GM12878 (cell line): ENCODE measurements around the gene ACP4. TPM values are rescaled to one million over a fixed set of nuclear protein-coding genes. Genes with fewer than 3 reads are reported as not detected.

Experiments used
- ATAC-seq: fragments of 200-7000 bp; cut with Tn5 transposase; 3 replicates; pipeline ENCODE4 v1.9.1; 2020; ENCODE audit warnings: mild to moderate bottlenecking, moderate library complexity
- BruUV-seq: library from RNA; stranded (reverse); fragments of 400-500 nt; replicated peaks from 2 replicates; lab custom pipeline; 2021; lab: Mats Ljungman, UMichigan
- CTCF ChIA-PET: fragments of 300-600 bp; sonication (Branson Sonifier 250); formaldehyde crosslinking; extraction: SDS; loops from one replicate; lab custom pipeline; 2021; ENCODE audit warnings: inconsistent platforms; lab: Yijun Ruan, JAX
- POLR2A ChIA-PET: fragments of 350-600 bp; formaldehyde crosslinking; extraction: SDS; loops from one replicate; lab custom pipeline; 2021; ENCODE audit warnings: inconsistent platforms; lab: Charles Lee
- RAD21 ChIA-PET: fragments of 300-600 bp; sonication (Branson Sonifier 250); formaldehyde crosslinking; loops from one replicate; lab custom pipeline; 2023; ENCODE audit warnings: antibody characterized with exemption; ENCODE audit not compliant: unreplicated experiment; lab: Charles Lee
- SMC1A ChIA-PET: fragments of 300-600 bp; sonication (Branson Sonifier 250); formaldehyde crosslinking; loops from one replicate; lab custom pipeline; 2023; ENCODE audit not compliant: unreplicated experiment, uncharacterized antibody; lab: Charles Lee
- DNase-seq: peaks from one replicate; pipeline ENCODE4 v3.0.0-alpha.2; 2011; ENCODE audit warnings: low read depth, low spot score
- FAIRE-seq: peaks from 3 replicates; lab custom pipeline; 2011; peaks lifted over from hg19 to GRCh38; lab: Jason Lieb, UNC
- H2AFZ ChIP-seq: 2 replicates; pipeline ENCODE4 v1.6.0; 2011; ENCODE audit warnings: low read depth, low read length, control low read depth; ENCODE audit not compliant: control insufficient read depth
- H3K27ac ChIP-seq: 2 replicates; pipeline ENCODE4 v1.5.1; 2011; ENCODE audit warnings: control low read depth; ENCODE audit not compliant: control insufficient read depth, insufficient read depth
- H3K27me3 ChIP-seq, 2 experiments: replicated peaks in 1 of 2; 2 replicates each; pipeline versions ENCODE4 v1.6.0 to v1.6.1; 2011; ENCODE audit warnings: low read length in 1 of 2; ENCODE audit not compliant: control insufficient read depth in 2 of 2, insufficient read depth in 2 of 2
- H3K36me3 ChIP-seq, 2 experiments: 2 replicates each; pipeline ENCODE4 v1.5.1; 2011; ENCODE audit warnings: low read length in 1 of 2; ENCODE audit not compliant: control insufficient read depth in 2 of 2, insufficient read depth in 2 of 2
- H3K4me1 ChIP-seq: 2 replicates; pipeline ENCODE4 v1.6.1; 2011; ENCODE audit warnings: mild to moderate bottlenecking, low read length, moderate library complexity, mixed read lengths; ENCODE audit not compliant: control insufficient read depth, insufficient read depth
- H3K4me2 ChIP-seq: 2 replicates; pipeline ENCODE4 v1.6.0; 2011; ENCODE audit warnings: control low read depth; ENCODE audit not compliant: control insufficient read depth, insufficient read depth
- H3K4me3 ChIP-seq: fragments of 200-600 bp; sonication (generic); 2 replicates; pipeline ENCODE4 v1.5.1; 2016
- H3K79me2 ChIP-seq: 2 replicates; pipeline ENCODE4 v1.6.0; 2011; ENCODE audit warnings: low read length; ENCODE audit not compliant: control insufficient read depth, insufficient read depth
- H3K9ac ChIP-seq: 2 replicates; pipeline ENCODE4 v1.8.0; 2011; ENCODE audit warnings: low read length, control low read depth, mixed read lengths; ENCODE audit not compliant: control insufficient read depth, insufficient read depth
- H3K9me3 ChIP-seq: replicated peaks from 3 replicates; pipeline ENCODE4 v1.5.1; 2011; ENCODE audit warnings: mild to moderate bottlenecking, low read length; ENCODE audit not compliant: control insufficient read depth, insufficient read depth
- H4K20me1 ChIP-seq: 2 replicates; pipeline ENCODE4 v1.6.0; 2011; ENCODE audit not compliant: control insufficient read depth, insufficient read depth
- CEBPB ChIP-seq, 2 experiments: fragments of 150-350 bp in 1 of 2; IDR thresholded peaks; 2 replicates each; pipeline ENCODE4 v1.6.1; 2012 to 2014; ENCODE audit warnings: low read depth in 2 of 2, low read length in 2 of 2, borderline replicate concordance in 1 of 2, inconsistent platforms in 1 of 2
- ESRRA ChIP-seq: IDR thresholded peaks from 2 replicates; pipeline ENCODE4 v1.6.1; 2012; ENCODE audit warnings: mild to moderate bottlenecking, low read length, improper control_type of control experiment
- ETV6 ChIP-seq, 2 experiments: fragments of 450-650 bp in 1 of 2; IDR thresholded peaks in 1 of 2; conservative IDR thresholded peaks in 1 of 2; 2 replicates each; pipeline ENCODE4 v1.6.1; 2014; ENCODE audit warnings: antibody characterized with exemption in 1 of 2, borderline replicate concordance in 1 of 2, low read depth in 1 of 2, mild to moderate bottlenecking in 1 of 2, moderate library complexity in 1 of 2
- FOS ChIP-seq: IDR thresholded peaks from 3 replicates; pipeline ENCODE4 v1.6.1; 2011; ENCODE audit warnings: borderline replicate concordance; ENCODE audit not compliant: insufficient read length; ENCODE audit errors: extremely low read depth
- HDAC2 ChIP-seq: fragments of 200-600 bp; sonication (generic); IDR thresholded peaks from 2 replicates; pipeline ENCODE4 v1.6.1; 2017
- IRF5 ChIP-seq: fragments of 450-650 bp; IDR thresholded peaks from 2 replicates; pipeline ENCODE4 v1.6.1; 2017; ENCODE audit warnings: borderline replicate concordance
- JUND ChIP-seq: IDR thresholded peaks from 2 replicates; pipeline ENCODE4 v1.6.1; 2012; ENCODE audit warnings: low read depth, mild to moderate bottlenecking, low read length, improper control_type of control experiment, moderate library complexity
- KAT2A ChIP-seq: conservative IDR thresholded peaks from 2 replicates; pipeline ENCODE4 v1.6.1; 2011; ENCODE audit warnings: low read depth, low read length; ENCODE audit not compliant: control insufficient read depth
- KLF5 ChIP-seq: fragments of 450-650 bp; IDR thresholded peaks from 2 replicates; pipeline ENCODE4 v1.6.1; 2014; ENCODE audit warnings: mild to moderate bottlenecking; ENCODE audit not compliant: partially characterized antibody
- MXI1 ChIP-seq: fragments of 150-350 bp; IDR thresholded peaks from 2 replicates; pipeline ENCODE4 v1.6.1; 2011; ENCODE audit warnings: low read depth, mild to moderate bottlenecking, inconsistent platforms, low read length, improper control_type of control experiment
- MYB ChIP-seq: fragments of 150-350 bp; IDR thresholded peaks from 2 replicates; pipeline ENCODE4 v1.6.1; 2014; ENCODE audit warnings: mild to moderate bottlenecking, low read depth, low read length, borderline replicate concordance
- NFYA ChIP-seq: IDR thresholded peaks from 2 replicates; pipeline ENCODE4 v1.6.1; 2011; ENCODE audit warnings: low read depth, mild to moderate bottlenecking, low read length, improper control_type of control experiment, borderline replicate concordance
- PAX5 ChIP-seq: IDR thresholded peaks from 2 replicates; pipeline ENCODE4 v1.6.1; 2011; ENCODE audit warnings: low read depth, low read length, borderline replicate concordance
- PML ChIP-seq: IDR thresholded peaks from 2 replicates; pipeline ENCODE4 v1.6.1; 2012; ENCODE audit warnings: low read length, inconsistent platforms
- RAD51 ChIP-seq: fragments of 450-650 bp; IDR thresholded peaks from 2 replicates; pipeline ENCODE4 v1.6.1; 2016; ENCODE audit warnings: moderate library complexity, mild to moderate bottlenecking, inconsistent platforms
- SMARCA5 ChIP-seq: fragments of 450-650 bp; IDR thresholded peaks from 2 replicates; pipeline ENCODE4 v1.6.1; 2017; ENCODE audit warnings: mild to moderate bottlenecking
- USF1 ChIP-seq: IDR thresholded peaks from 2 replicates; pipeline ENCODE4 v1.6.1; 2011; ENCODE audit warnings: borderline replicate concordance, low read depth, mild to moderate bottlenecking, moderate library complexity, mixed read lengths, low read length; ENCODE audit not compliant: insufficient read depth; ENCODE audit errors: extremely low read length
- ZNF622 ChIP-seq: fragments of 450-650 bp; IDR thresholded peaks from 2 replicates; pipeline ENCODE4 v1.6.1; 2017; ENCODE audit warnings: mild to moderate bottlenecking, inconsistent platforms
- ZZZ3 ChIP-seq: IDR thresholded peaks from 2 replicates; pipeline ENCODE4 v1.6.1; 2011; ENCODE audit warnings: low read depth; ENCODE audit not compliant: control insufficient read depth, insufficient read length
- WGBS: methylation state at CpG from one replicate; pipeline ENCODE4 v1.1.6; 2016; ENCODE audit warnings: low lambda C conversion rate; ENCODE audit not compliant: insufficient replicate concordance, insufficient coverage; ENCODE audit errors: missing lambda C conversion rate; 5-methylcytosine and 5-hydroxymethylcytosine counted together
- in situ Hi-C: fragments of 300-500 bp; cut with MboI; formaldehyde crosslinking; loops from 9 replicates; pipeline ENCODE4 v1.14.3; 2018; ENCODE audit warnings: mixed read lengths
- intact Hi-C: fragments of 100-400 bp; cut with micrococcal nuclease; formaldehyde crosslinking; loops from one replicate; pipeline ENCODE4 v1.14.2; 2022; ENCODE audit not compliant: unreplicated experiment
- polyA plus RNA-seq, 11 experiments: library from polyadenylated mRNA; depleted of rRNA in 4 of 11; unstranded in 6 of 11; stranded (reverse) in 5 of 11; fragments of >200 nt; fragmentation: Nextera tagmentation in 4 of 11; fragmentation: Illumina TruSeq in 1 of 11; extraction: Ambion mirVana in 4 of 11; extraction: Trizol in 1 of 11; gene quantifications; 1 replicate in 1 of 11; 2 replicates in 10 of 11; pipeline versions ENCODE4 v1.2.1 to v1.2.3, GENCODE V29; 2011 to 2016; ENCODE audit warnings: inconsistent platforms in 2 of 11, missing spikeins in 2 of 11, low read depth in 1 of 11
- total RNA-seq, 4 experiments: library from RNA; depleted of rRNA in 3 of 4; stranded (reverse); fragments of >200 nt in 3 of 4; fragmentation: Illumina TruSeq in 1 of 4; extraction: Trizol in 1 of 4; gene quantifications; 2 replicates each; pipeline versions ENCODE4 v1.2.1 to v1.2.3, GENCODE V29; 2013 to 2021
- TF ChIP-seq, protein P1 (sequence below): IDR thresholded peaks from 2 replicates; pipeline ENCODE4 v1.6.1; 2011; ENCODE audit warnings: mild to moderate bottlenecking, low read depth, low read length, moderate library complexity; ENCODE audit not compliant: insufficient replicate concordance

The ACP4 gene
- total and polyA plus RNA-seq, 10 of the 15 experiments (the other 5 are each of a cell fraction or from before 2014, with no cell fraction given): not detected

GRCh38 chr19:50770888-50771287 lies 19.3 kb upstream of the ACP4 start (continued):
- no peak for TF ChIP-seq SMARCA5
- no peak for TF ChIP-seq JUND
- TF ChIP-seq NFYA: no peak
- no peak for TF ChIP-seq ZNF622
- no peak for TF ChIP-seq MYB
- no peak for TF ChIP-seq PML

GRCh38 chr19:50772476-50772875 lies 17.7 kb upstream of the ACP4 start:
- ATAC-seq (peak; percentile 45; the same call in 1 of the 3 replicates), FAIRE-seq (peak; percentile 41), DNase-seq (no peak)
- intact Hi-C loops (no loop called here), in situ Hi-C loops (no loop called here)
- ChIA-PET SMC1A (no interaction called here), POLR2A (no interaction called here), CTCF (interaction anchor here (1.4 kb wide), 1 partner anchor 216 kb away, joined by 3 read pairs; no protein-coding TSS in a partner anchor), RAD21 (no interaction called here)
- BruUV-seq: no TSS peak
- Histone ChIP-seq H3K4me2 (no peak overlapping the region), H3K4me3 (no peak overlapping the region), H3K36me3 (no peaks in the 10 kb centered on the region), H3K4me1 (no peaks in the 10 kb centered on the region), H3K9ac (no peak overlapping the region), H3K9me3 (no peaks in the 10 kb centered on the region), H3K27me3 (peaks cover under 1% of the 10 kb centered on the region in 2 experiments; a peak in 3 of 4 replicates), H4K20me1 (no peaks in the 10 kb centered on the region), H3K27ac (no peak overlapping the region), H2AFZ (no peak overlapping the region), H3K79me2 (no peaks in the 10 kb centered on the region)
- 0% methylated on average over 2 of the region's 2 CpGs for WGBS
- TF ChIP-seq MXI1 (no peak), ETV6 (conservative IDR thresholded peaks at IDR 0.05 in 1 of 2, IDR thresholded peaks at IDR 0.05 in 1 of 2; ENCODE audit: borderline replicate concordance in 1 of 2, low read depth in 1 of 2) (no peak), ESRRA (no peak), FOS (no peak), KAT2A (no peak), PAX5 (no peak), KLF5 (no peak), USF1 (peak; percentile 47), RAD51 (peak; percentile 48; the same call in 1 of the 2 replicates), CEBPB (IDR thresholded peaks at IDR 0.05; ENCODE audit: borderline replicate concordance in 1 of 2, low read depth in 2 of 2, low read length in 2 of 2) (no peak), IRF5 (no peak), HDAC2 (no peak), ZZZ3 (no peak)
- TF ChIP-seq, protein P1, sequence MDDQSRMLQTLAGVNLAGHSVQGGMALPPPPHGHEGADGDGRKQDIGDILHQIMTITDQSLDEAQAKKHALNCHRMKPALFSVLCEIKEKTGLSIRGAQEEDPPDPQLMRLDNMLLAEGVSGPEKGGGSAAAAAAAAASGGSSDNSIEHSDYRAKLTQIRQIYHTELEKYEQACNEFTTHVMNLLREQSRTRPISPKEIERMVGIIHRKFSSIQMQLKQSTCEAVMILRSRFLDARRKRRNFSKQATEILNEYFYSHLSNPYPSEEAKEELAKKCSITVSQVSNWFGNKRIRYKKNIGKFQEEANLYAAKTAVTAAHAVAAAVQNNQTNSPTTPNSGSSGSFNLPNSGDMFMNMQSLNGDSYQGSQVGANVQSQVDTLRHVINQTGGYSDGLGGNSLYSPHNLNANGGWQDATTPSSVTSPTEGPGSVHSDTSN: no peak
